H9 (cell line): ENCODE data around the gene GALNT9. TPM values are rescaled to one million over a fixed set of nuclear protein-coding genes. Genes with fewer than 3 reads are reported as not detected.

ENCODE experiments used
- DNase-seq: peaks from one replicate; pipeline ENCODE4 v3.0.0-alpha.2; 2017
- H2AFZ ChIP-seq: one replicate; pipeline ENCODE4 v1.6.1; 2013; ENCODE audit warnings: mild to moderate bottlenecking, low read length, control low read depth, moderate library complexity
- H2AK5ac ChIP-seq: 2 replicates; pipeline ENCODE4 v1.6.1; 2013; ENCODE audit warnings: low read length, control low read depth, mixed read lengths; ENCODE audit not compliant: insufficient read length
- H2BK120ac ChIP-seq: one replicate; pipeline ENCODE4 v1.6.1; 2013; ENCODE audit warnings: low read depth, mild to moderate bottlenecking, low read length, control low read depth, inconsistent platforms; ENCODE audit not compliant: poor library complexity, severe bottlenecking
- H2BK12ac ChIP-seq: 2 replicates; pipeline ENCODE4 v1.6.1; 2013; ENCODE audit warnings: low read length, control low read depth, mixed read lengths, low read depth; ENCODE audit not compliant: insufficient read length
- H2BK15ac ChIP-seq: 2 replicates; pipeline ENCODE4 v1.6.1; 2013; ENCODE audit warnings: low read depth, low read length, control low read depth
- H2BK20ac ChIP-seq: one replicate; pipeline ENCODE4 v1.6.1; 2013; ENCODE audit warnings: low read depth, mild to moderate bottlenecking, low read length, control low read depth, inconsistent platforms; ENCODE audit not compliant: poor library complexity, severe bottlenecking
- H2BK5ac ChIP-seq: 2 replicates; pipeline ENCODE4 v1.6.1; 2013; ENCODE audit warnings: low read length, control low read depth, mixed read lengths; ENCODE audit not compliant: insufficient read length
- H3K14ac ChIP-seq: 2 replicates; pipeline ENCODE4 v1.6.1; 2013; ENCODE audit warnings: low read length, control low read depth; ENCODE audit not compliant: insufficient read depth
- H3K18ac ChIP-seq: 2 replicates; pipeline ENCODE4 v1.6.1; 2013; ENCODE audit warnings: low read depth, mild to moderate bottlenecking, mixed read lengths, low read length, control low read depth; ENCODE audit not compliant: insufficient read length
- H3K23ac ChIP-seq: 2 replicates; pipeline ENCODE4 v1.6.1; 2013; ENCODE audit warnings: low read length, control low read depth, mixed read lengths, low read depth; ENCODE audit not compliant: insufficient read length
- H3K23me2 ChIP-seq: 2 replicates; pipeline ENCODE4 v1.6.1; 2013; ENCODE audit warnings: low read depth, mild to moderate bottlenecking, mixed read lengths, low read length, control low read depth; ENCODE audit not compliant: insufficient read length, poor library complexity, severe bottlenecking
- H3K27ac ChIP-seq: 2 replicates; pipeline ENCODE4 v1.5.1; 2013; ENCODE audit warnings: low read length, control low read depth, mixed read lengths, low read depth; ENCODE audit not compliant: insufficient read length
- H3K27me3 ChIP-seq: 2 replicates; pipeline ENCODE4 v1.6.1; 2013; ENCODE audit warnings: low read length, control low read depth, inconsistent platforms; ENCODE audit not compliant: insufficient read depth
- H3K4ac ChIP-seq: 2 replicates; pipeline ENCODE4 v1.6.1; 2013; ENCODE audit warnings: low read depth, mild to moderate bottlenecking, control low read depth, inconsistent platforms, low read length, moderate library complexity
- H3K4me1 ChIP-seq: 2 replicates; pipeline ENCODE4 v1.6.1; 2013; ENCODE audit warnings: low read length, control low read depth, inconsistent platforms; ENCODE audit not compliant: insufficient read depth
- H3K4me2 ChIP-seq: 2 replicates; pipeline ENCODE4 v1.6.1; 2013; ENCODE audit warnings: low read length, control low read depth, mixed read lengths; ENCODE audit not compliant: insufficient read length, insufficient read depth
- H3K56ac ChIP-seq: 2 replicates; pipeline ENCODE4 v1.6.1; 2013; ENCODE audit warnings: low read depth, mild to moderate bottlenecking, mixed read lengths, low read length, control low read depth; ENCODE audit not compliant: insufficient read length
- H3K79me1 ChIP-seq: 2 replicates; pipeline ENCODE4 v1.6.1; 2013; ENCODE audit warnings: low read depth, mild to moderate bottlenecking, moderate library complexity, low read length, control low read depth, inconsistent platforms; ENCODE audit not compliant: insufficient read depth, poor library complexity, severe bottlenecking
- H3K79me2 ChIP-seq: 2 replicates; pipeline ENCODE4 v1.6.1; 2013; ENCODE audit warnings: low read length, control low read depth, inconsistent platforms; ENCODE audit not compliant: insufficient read depth
- H3K9ac ChIP-seq: 2 replicates; pipeline ENCODE4 v1.6.1; 2013; ENCODE audit warnings: low read length, control low read depth, mixed read lengths; ENCODE audit not compliant: insufficient read length; ENCODE audit errors: extremely low read depth
- H3K9me3 ChIP-seq: one replicate; pipeline ENCODE4 v1.6.1; 2013; ENCODE audit warnings: low read depth, low read length, inconsistent platforms; ENCODE audit not compliant: control insufficient read depth
- H3T11ph ChIP-seq: one replicate; pipeline ENCODE4 v1.6.1; 2013; ENCODE audit warnings: mild to moderate bottlenecking, low read length, control low read depth, inconsistent platforms
- H4K20me1 ChIP-seq: one replicate; pipeline ENCODE4 v1.6.1; 2013; ENCODE audit not compliant: control insufficient read depth, insufficient read length, insufficient read depth
- H4K5ac ChIP-seq: 2 replicates; pipeline ENCODE4 v1.6.1; 2013; ENCODE audit warnings: low read depth, mild to moderate bottlenecking, mixed read lengths, low read length, control low read depth; ENCODE audit not compliant: insufficient read length
- H4K8ac ChIP-seq: replicated peaks from 2 replicates; pipeline ENCODE4 v1.6.1; 2013; ENCODE audit warnings: low read length, control low read depth, mixed read lengths, low read depth; ENCODE audit not compliant: insufficient read length
- H4K91ac ChIP-seq: 2 replicates; pipeline ENCODE4 v1.6.1; 2013; ENCODE audit warnings: low read depth, mild to moderate bottlenecking, moderate library complexity, mixed read lengths, low read length, control low read depth; ENCODE audit not compliant: insufficient read length
- H3K27ac Mint-ChIP-seq, 3 experiments: 2 replicates in 2 of 3; 3 replicates in 1 of 3; pipeline ENCODE4 v1.8.0; 2020 to 2021; ENCODE audit warnings: mixed read lengths in 3 of 3, mild to moderate bottlenecking in 1 of 3, moderate library complexity in 1 of 3
- H3K27me3 Mint-ChIP-seq: 2 replicates; pipeline ENCODE4 v1.8.0; 2021; ENCODE audit warnings: low read depth, mild to moderate bottlenecking, moderate library complexity, mixed read lengths
- H3K36me3 Mint-ChIP-seq, 3 experiments: 2 replicates in 2 of 3; 3 replicates in 1 of 3; pipeline ENCODE4 v1.8.0; 2020 to 2021; ENCODE audit warnings: low read depth in 3 of 3, mixed read lengths in 3 of 3; ENCODE audit not compliant: insufficient read depth in 1 of 3
- H3K4me1 Mint-ChIP-seq, 2 experiments: 2 replicates each; pipeline ENCODE4 v1.8.0; 2020; ENCODE audit warnings: mixed read lengths in 2 of 2
- H3K4me3 Mint-ChIP-seq, 2 experiments: 2 replicates in 1 of 2; 3 replicates in 1 of 2; pipeline ENCODE4 v1.8.0; 2020 to 2021; ENCODE audit warnings: mild to moderate bottlenecking in 2 of 2, mixed read lengths in 2 of 2, moderate library complexity in 1 of 2
- H3K9me3 Mint-ChIP-seq, 2 experiments: 2 replicates in 1 of 2; 3 replicates in 1 of 2; pipeline ENCODE4 v1.8.0; 2020; ENCODE audit warnings: mild to moderate bottlenecking in 2 of 2, mixed read lengths in 2 of 2, moderate library complexity in 1 of 2
- WGBS: extraction: QIAGEN DNeasy Blood & Tissue Kit; methylation state at CpG from one replicate; pipeline ENCODE4 v1.1.7; 2013; ENCODE audit warnings: missing lambda C conversion rate, low lambda C conversion rate, mixed read lengths; ENCODE audit not compliant: insufficient read length; ENCODE audit errors: extremely low coverage; 5-methylcytosine and 5-hydroxymethylcytosine counted together
- total RNA-seq: library from RNA; stranded (reverse); gene quantifications from 2 replicates; pipeline ENCODE4 v1.2.1, GENCODE V29; 2021
- TF ChIP-seq, protein P1 (sequence below): fragments of 200-600 bp; sonication (generic); conservative IDR thresholded peaks from 3 replicates; pipeline ENCODE4 v1.8.0; 2021; ENCODE audit warnings: antibody characterized with exemption, mild to moderate bottlenecking

GALNT9 gene
- total RNA-seq, 1 experiment from 2014 or later: 0.35 TPM

DNA sequence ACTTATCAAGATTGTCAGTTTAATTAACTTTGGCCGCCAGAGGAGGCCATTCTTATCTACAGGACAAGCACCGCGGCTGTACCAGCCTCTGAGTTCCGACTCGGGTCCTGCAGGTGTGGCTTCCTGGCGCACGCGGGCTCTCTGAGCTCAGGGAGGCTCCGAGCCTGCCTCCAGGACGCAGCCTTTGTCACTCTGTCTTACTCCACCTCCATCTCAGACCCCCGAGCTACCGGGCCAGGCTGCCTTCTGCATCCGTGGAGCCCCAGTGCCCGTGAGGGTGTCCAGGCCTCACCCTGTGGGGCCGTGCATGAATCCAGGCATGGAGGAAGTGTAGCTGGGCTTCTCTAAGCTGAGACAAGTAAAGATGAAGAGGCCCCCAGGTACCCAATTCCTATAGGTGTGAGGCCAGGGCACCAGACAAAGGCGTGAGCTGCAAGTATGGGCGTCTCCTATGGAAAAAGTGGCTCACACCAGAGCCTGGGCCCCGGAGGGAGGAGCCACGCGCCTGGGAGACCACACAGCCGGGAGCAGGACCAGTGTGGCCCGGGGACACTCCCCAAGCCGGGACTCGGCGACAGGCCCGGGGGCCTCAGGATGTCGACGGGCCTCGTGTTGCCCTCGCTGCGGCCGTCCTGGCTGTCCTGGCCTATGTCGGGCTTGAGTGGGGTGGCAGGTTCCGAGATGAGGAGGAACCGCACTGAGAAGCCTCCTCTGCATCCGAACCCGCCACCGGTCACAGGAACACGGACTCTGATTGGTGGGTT lies 142.3 kb downstream of the GALNT9 start:
- H3K36me3 Mint-ChIP-seq: no peaks in the 10 kb centered on the region
- no peak overlapping the region for H2AFZ ChIP-seq
- H3K4ac ChIP-seq: no peak overlapping the region
- no peak overlapping the region for H4K5ac ChIP-seq
- H3K4me1 ChIP-seq: no peaks in the 10 kb centered on the region
- no peak overlapping the region; a peak in 1 of 5 replicates for H3K4me3 Mint-ChIP-seq
- peaks cover 0 to 4% of the 10 kb centered on the region in 2 experiments; a peak in 2 of 5 replicates for H3K9me3 Mint-ChIP-seq
- H2BK5ac ChIP-seq: no peak overlapping the region
- no peak overlapping the region for H3K27ac Mint-ChIP-seq
- H2BK120ac ChIP-seq: no peak overlapping the region
- no CpG with 5 or more reads among the region's 39 CpGs for WGBS
- no peak overlapping the region for H3K18ac ChIP-seq
- no peaks in the 10 kb centered on the region for H3K9me3 ChIP-seq
- peaks cover 9 to 11% of the 10 kb centered on the region in 2 experiments for H3K4me1 Mint-ChIP-seq
- H3K4me2 ChIP-seq: no peak overlapping the region
- peaks cover 11% of the 10 kb centered on the region for H3K23me2 ChIP-seq
- H2BK12ac ChIP-seq: no peak overlapping the region
- no peak overlapping the region for H3K27ac ChIP-seq
- no peak overlapping the region for H3K23ac ChIP-seq
- no peak overlapping the region for H2BK15ac ChIP-seq
- peaks cover 8% of the 10 kb centered on the region; the same call in 1 of the 2 replicates for H3K27me3 ChIP-seq
- TF ChIP-seq, protein P1, sequence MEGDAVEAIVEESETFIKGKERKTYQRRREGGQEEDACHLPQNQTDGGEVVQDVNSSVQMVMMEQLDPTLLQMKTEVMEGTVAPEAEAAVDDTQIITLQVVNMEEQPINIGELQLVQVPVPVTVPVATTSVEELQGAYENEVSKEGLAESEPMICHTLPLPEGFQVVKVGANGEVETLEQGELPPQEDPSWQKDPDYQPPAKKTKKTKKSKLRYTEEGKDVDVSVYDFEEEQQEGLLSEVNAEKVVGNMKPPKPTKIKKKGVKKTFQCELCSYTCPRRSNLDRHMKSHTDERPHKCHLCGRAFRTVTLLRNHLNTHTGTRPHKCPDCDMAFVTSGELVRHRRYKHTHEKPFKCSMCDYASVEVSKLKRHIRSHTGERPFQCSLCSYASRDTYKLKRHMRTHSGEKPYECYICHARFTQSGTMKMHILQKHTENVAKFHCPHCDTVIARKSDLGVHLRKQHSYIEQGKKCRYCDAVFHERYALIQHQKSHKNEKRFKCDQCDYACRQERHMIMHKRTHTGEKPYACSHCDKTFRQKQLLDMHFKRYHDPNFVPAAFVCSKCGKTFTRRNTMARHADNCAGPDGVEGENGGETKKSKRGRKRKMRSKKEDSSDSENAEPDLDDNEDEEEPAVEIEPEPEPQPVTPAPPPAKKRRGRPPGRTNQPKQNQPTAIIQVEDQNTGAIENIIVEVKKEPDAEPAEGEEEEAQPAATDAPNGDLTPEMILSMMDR: no peak
- no peaks in the 10 kb centered on the region for H3K79me2 ChIP-seq
- H4K20me1 ChIP-seq: no peaks in the 10 kb centered on the region
- H3K56ac ChIP-seq: no peak overlapping the region
- no peak overlapping the region for H4K91ac ChIP-seq
- H3K79me1 ChIP-seq: no peaks in the 10 kb centered on the region
- H2AK5ac ChIP-seq: no peak overlapping the region
- H3K27me3 Mint-ChIP-seq: peaks cover 96% of the 10 kb centered on the region
- no peak overlapping the region for H4K8ac ChIP-seq
- no peak overlapping the region for H3K9ac ChIP-seq
- DNase-seq: no peak
- H2BK20ac ChIP-seq: no peak overlapping the region
- no peak overlapping the region for H3T11ph ChIP-seq
- no peak overlapping the region for H3K14ac ChIP-seq
